OCI-LY3 (cell line): ENCODE results near the gene C12orf57.

ENCODE experiments used
- H2AFZ ChIP-seq: fragments of 200-600, 300-600 bp; shearing (Covaris generic); 2 replicates; pipeline ENCODE4 v1.6.0; 2014; ENCODE audit warnings: antibody characterized with exemption, low read depth, low read length
- H3K27ac ChIP-seq: fragments of 200-600, 300-600 bp; sonication (generic); 2 replicates; pipeline ENCODE4 v1.5.1; 2014; ENCODE audit warnings: mild to moderate bottlenecking, low read length, moderate library complexity, mixed read lengths
- H3K27me3 ChIP-seq: fragments of 200-600, 300-600 bp; sonication (generic); 2 replicates; pipeline ENCODE4 v1.6.1; 2014; ENCODE audit warnings: low read depth, low read length, mixed read lengths
- H3K36me3 ChIP-seq: fragments of 200-600, 300-600 bp; sonication (generic); replicated peaks from 2 replicates; pipeline ENCODE3; 2014; ENCODE audit warnings: low read depth, low read length, mixed read lengths
- H3K4me1 ChIP-seq: fragments of 300-600, 200-600 bp; sonication (generic); 2 replicates; pipeline ENCODE4 v1.6.1; 2014; ENCODE audit warnings: low read length, mixed read lengths
- H3K4me2 ChIP-seq: fragments of 200-600, 300-600 bp; sonication (generic); 2 replicates; pipeline ENCODE4 v1.6.1; 2014; ENCODE audit warnings: low read length, mixed read lengths
- H3K4me3 ChIP-seq: fragments of 300-600, 200-600 bp; sonication (generic); 2 replicates; pipeline ENCODE4 v1.5.1; 2014; ENCODE audit warnings: antibody characterized with exemption, mild to moderate bottlenecking, low read length, moderate library complexity
- H3K79me2 ChIP-seq: fragments of 300-600, 200-600 bp; shearing (Covaris generic); 2 replicates; pipeline ENCODE4 v1.6.1; 2014; ENCODE audit warnings: mild to moderate bottlenecking, low read length, mixed read lengths
- H3K9ac ChIP-seq: fragments of 300-600, 200-600 bp; shearing (Covaris generic); 2 replicates; pipeline ENCODE4 v1.6.0; 2014; ENCODE audit warnings: mild to moderate bottlenecking, low read length, moderate library complexity
- H3K9me3 ChIP-seq: fragments of 200-600, 300-600 bp; shearing (Covaris generic); 2 replicates; pipeline ENCODE4 v1.6.1; 2014; ENCODE audit warnings: low read length, mixed read lengths; ENCODE audit not compliant: insufficient read depth
- H4K20me1 ChIP-seq: fragments of 200-600, 300-600 bp; sonication (generic); 2 replicates; pipeline ENCODE4 v1.6.1; 2016; ENCODE audit warnings: low read length, mixed read lengths; ENCODE audit not compliant: insufficient read depth
- CTCF ChIP-seq: fragments of 200-600, 300-600 bp; sonication (generic); IDR thresholded peaks from 2 replicates; pipeline ENCODE4 v1.5.1; 2014; ENCODE audit warnings: antibody characterized with exemption, low read length, low read depth
- EZH2phosphoT487 ChIP-seq: fragments of 200-600 bp; shearing (Covaris generic); IDR thresholded peaks from 2 replicates; pipeline ENCODE4 v1.6.1; 2018; ENCODE audit warnings: antibody characterized with exemption, mixed run types, low read depth

Gene C12orf57

GRCh38 chr12:6928703-6929407 lies 15.0 kb upstream of the C12orf57 start:
- no peaks in the 10 kb centered on the region for H4K20me1 ChIP-seq
- 0 out of 2 replicates have a peak overlapping the region, but pooled peaks have one; percentile 5 for H3K27ac ChIP-seq
- no peak overlapping the region for H2AFZ ChIP-seq
- peak overlapping the region; percentile 94 for H3K4me2 ChIP-seq
- peak overlapping the region; percentile 91 for H3K9ac ChIP-seq
- H3K79me2 ChIP-seq: peaks cover 42% of the 10 kb centered on the region
- H3K27me3 ChIP-seq: no peaks in the 10 kb centered on the region
- peaks cover 6% of the 10 kb centered on the region for H3K36me3 ChIP-seq
- peaks cover 25% of the 10 kb centered on the region for H3K4me1 ChIP-seq
- no peaks in the 10 kb centered on the region for H3K9me3 ChIP-seq
- no peak for TF ChIP-seq CTCF
- no peak for TF ChIP-seq EZH2phosphoT487
- H3K4me3 ChIP-seq: peak overlapping the region; percentile 100

GRCh38 chr12:6929466-6930452 lies 14.1 kb upstream of the C12orf57 start:
- H3K79me2 ChIP-seq: peaks cover 42% of the 10 kb centered on the region
- H3K36me3 ChIP-seq: peaks cover 6% of the 10 kb centered on the region
- H3K9me3 ChIP-seq: no peaks in the 10 kb centered on the region
- H3K4me3 ChIP-seq: peak overlapping the region; percentile 100; the same call in 1 of the 2 replicates
- H3K27ac ChIP-seq: no peak overlapping the region
- TF ChIP-seq CTCF: no peak
- no peak for TF ChIP-seq EZH2phosphoT487
- H3K9ac ChIP-seq: no peak overlapping the region
- no peak overlapping the region for H2AFZ ChIP-seq
- H3K4me1 ChIP-seq: peaks cover 17% of the 10 kb centered on the region
- H3K27me3 ChIP-seq: no peaks in the 10 kb centered on the region
- H3K4me2 ChIP-seq: peak overlapping the region; percentile 94
- no peaks in the 10 kb centered on the region for H4K20me1 ChIP-seq

- Histone ChIP-seq H3K27ac (no peak overlapping the region), H3K9ac (no peak overlapping the region), H3K9me3 (no peaks in the 10 kb centered on the region), H3K4me3 (no peak overlapping the region), H3K27me3 (no peaks in the 10 kb centered on the region), H3K4me2 (no peak overlapping the region), H4K20me1 (no peaks in the 10 kb centered on the region), H2AFZ (no peak overlapping the region), H3K36me3 (peaks cover 13% of the 10 kb centered on the region), H3K79me2 (peaks cover 52% of the 10 kb centered on the region), H3K4me1 (peaks cover 18% of the 10 kb centered on the region)
- TF ChIP-seq CTCF: no peak
- no peak for TF ChIP-seq EZH2phosphoT487
Measured at GRCh38 chr12:6932766-6933165, 11.1 kb upstream of the C12orf57 start.

- Histone ChIP-seq H3K27me3 (no peaks in the 10 kb centered on the region), H3K4me2 (no peak overlapping the region), H3K27ac (no peak overlapping the region), H3K4me3 (no peak overlapping the region), H3K4me1 (peaks cover 16% of the 10 kb centered on the region), H3K36me3 (peaks cover 13% of the 10 kb centered on the region), H3K79me2 (peaks cover 44% of the 10 kb centered on the region), H3K9me3 (no peaks in the 10 kb centered on the region), H3K9ac (no peak overlapping the region), H2AFZ (no peak overlapping the region), H4K20me1 (no peaks in the 10 kb centered on the region)
- TF ChIP-seq EZH2phosphoT487 (no peak), CTCF (no peak)
Measured at GRCh38 chr12:6934110-6934509, 9.7 kb upstream of the C12orf57 start.
